Liver (tissue), 9 donors: ENCODE results near the gene LGALS8. TPM values are rescaled to one million over a fixed set of nuclear protein-coding genes. Genes with fewer than 3 reads are reported as not detected.
A peak's percentile ranks its signal among the peaks of the same experiment; 100 is the strongest.

ENCODE experiments used
- DNase-seq: peaks from one replicate; pipeline ENCODE4 v3.0.0-alpha.2; 2017; ENCODE audit warnings: low spot score
- H3K27ac ChIP-seq, 2 donors: one replicate each; pipeline ENCODE4 v1.7.0; 2013; ENCODE audit warnings: inconsistent platforms in 2 of 2, low read length in 2 of 2, control low read depth in 1 of 2, low read depth in 1 of 2, mild to moderate bottlenecking in 1 of 2
- H3K27me3 ChIP-seq, 4 donors: one replicate each; pipeline versions ENCODE4 v1.6.1 to v1.7.0; 2013; ENCODE audit warnings: low read length in 3 of 4, inconsistent platforms in 1 of 4, mild to moderate bottlenecking in 1 of 4, moderate library complexity in 1 of 4; ENCODE audit not compliant: control insufficient read depth in 4 of 4, insufficient read depth in 4 of 4
- H3K36me3 ChIP-seq, 4 donors: one replicate each; pipeline versions ENCODE4 v1.6.1 to v1.7.0; 2013; ENCODE audit warnings: low read length in 3 of 4, mild to moderate bottlenecking in 3 of 4, low read depth in 1 of 4, moderate library complexity in 1 of 4; ENCODE audit not compliant: control insufficient read depth in 4 of 4, insufficient read depth in 3 of 4
- H3K4me1 ChIP-seq, 4 donors: one replicate each; pipeline versions ENCODE4 v1.6.1 to v1.7.0; 2013; ENCODE audit warnings: low read length in 3 of 4, mild to moderate bottlenecking in 3 of 4, moderate library complexity in 1 of 4; ENCODE audit not compliant: control insufficient read depth in 4 of 4, insufficient read depth in 4 of 4
- H3K4me3 ChIP-seq, 3 donors: one replicate each; pipeline versions ENCODE4 v1.6.1 to v1.7.0; 2013; ENCODE audit warnings: low read length in 3 of 3, control low read depth in 1 of 3, low read depth in 1 of 3, mild to moderate bottlenecking in 1 of 3
- H3K9ac ChIP-seq, 2 donors: one replicate each; pipeline ENCODE4 v1.7.0; 2013; ENCODE audit warnings: low read length in 2 of 2, mild to moderate bottlenecking in 2 of 2, moderate library complexity in 2 of 2, control low read depth in 1 of 2, low read depth in 1 of 2
- H3K9me3 ChIP-seq, 4 donors: one replicate each; pipeline versions ENCODE4 v1.6.1 to v1.7.0; 2013; ENCODE audit warnings: low read length in 3 of 4; ENCODE audit not compliant: control insufficient read depth in 4 of 4
- ATF3 ChIP-seq: IDR thresholded peaks from 2 replicates; pipeline ENCODE4 v1.6.1; 2016; ENCODE audit warnings: antibody characterized with exemption
- CTCF ChIP-seq: fragments of 150-350 bp; IDR thresholded peaks from 2 replicates; pipeline ENCODE4 v1.5.1; 2017; ENCODE audit warnings: improper control_type of control experiment, low read depth, low read length; ENCODE audit not compliant: missing input control
- FOXA1 ChIP-seq: IDR thresholded peaks from 2 replicates; pipeline ENCODE4 v1.6.1; 2016; ENCODE audit warnings: antibody characterized with exemption
- FOXA2 ChIP-seq: IDR thresholded peaks from 2 replicates; pipeline ENCODE4 v1.6.1; 2016; ENCODE audit warnings: antibody characterized with exemption
- GABPA ChIP-seq, 2 donors: IDR thresholded peaks in 1 of 2; conservative IDR thresholded peaks in 1 of 2; 2 replicates each; pipeline ENCODE4 v1.6.1; 2016; ENCODE audit warnings: antibody characterized with exemption in 2 of 2, mild to moderate bottlenecking in 1 of 2, moderate library complexity in 1 of 2
- HNF4A ChIP-seq, 2 donors: conservative IDR thresholded peaks; 2 replicates each; pipeline ENCODE4 v1.6.1; 2016; ENCODE audit warnings: antibody characterized with exemption in 2 of 2, mild to moderate bottlenecking in 2 of 2
- JUND ChIP-seq, 2 donors: IDR thresholded peaks; 2 replicates each; pipeline ENCODE4 v1.6.1; 2016; ENCODE audit warnings: antibody characterized with exemption in 2 of 2
- NR2F2 ChIP-seq: IDR thresholded peaks from 2 replicates; pipeline ENCODE4 v1.6.1; 2016; ENCODE audit warnings: antibody characterized with exemption
- REST ChIP-seq: IDR thresholded peaks from 2 replicates; pipeline ENCODE4 v1.6.1; 2016; ENCODE audit warnings: antibody characterized with exemption, mild to moderate bottlenecking
- RXRA ChIP-seq, 2 donors: IDR thresholded peaks; 2 replicates each; pipeline ENCODE4 v1.6.1; 2017 to 2018; ENCODE audit warnings: antibody characterized with exemption in 2 of 2, mild to moderate bottlenecking in 1 of 2
- YY1 ChIP-seq: IDR thresholded peaks from 2 replicates; pipeline ENCODE4 v1.6.1; 2016; ENCODE audit warnings: antibody characterized with exemption, mild to moderate bottlenecking
- ZBTB33 ChIP-seq: IDR thresholded peaks from 2 replicates; pipeline ENCODE4 v1.6.1; 2016; ENCODE audit warnings: antibody characterized with exemption
- WGBS: extraction: QIAGEN DNeasy Blood & Tissue Kit; methylation state at CpG from one replicate; pipeline ENCODE4 v1.1.7; 2013; 5-methylcytosine and 5-hydroxymethylcytosine counted together
- polyA plus RNA-seq, 2 donors: library from polyadenylated mRNA; stranded (reverse) in 1 of 2; unstranded in 1 of 2; fragments of 200-250 nt in 1 of 2; fragments of >200 nt in 1 of 2; fragmentation: Nextera tagmentation in 1 of 2; extraction: Ambion mirVana in 1 of 2; gene quantifications; one replicate each; pipeline versions ENCODE4 v1.2.1 to v1.2.3, GENCODE V29; 2013 to 2015
- total RNA-seq, 2 donors: library from RNA; depleted of rRNA; stranded (reverse); fragments of >200 nt; gene quantifications; one replicate each; pipeline ENCODE4 v1.2.3, GENCODE V29; 2014
- donor health status: healthy.
- donor health status: healthy.
- donor health status: healthy.
- donor health status: healthy.
- donor health status: healthy.

The LGALS8 gene
- total and polyA plus RNA-seq, 4 donors: 20.7 to 75.9 (median 50.4) TPM

GRCh38 chr1:236509203-236509602 is 14.6 kb upstream of the LGALS8 start:
- H3K27ac ChIP-seq: no peak overlapping the region
- no peaks in the 10 kb centered on the region for H3K36me3 ChIP-seq
- no peaks in the 10 kb centered on the region for H3K27me3 ChIP-seq
- no peak for DNase-seq
- H3K4me3 ChIP-seq: no peak overlapping the region
- 85% methylated on average over 1 of the region's 1 CpG for WGBS
- H3K9me3 ChIP-seq: no peaks in the 10 kb centered on the region
- no peak overlapping the region for H3K9ac ChIP-seq
- TF ChIP-seq JUND (IDR thresholded peaks at IDR 0.05): no peak
- peak in 1 of 2 donors; percentile 14 for TF ChIP-seq RXRA (IDR thresholded peaks at IDR 0.05)
- TF ChIP-seq FOXA1: no peak
- peaks cover 2 to 7% (median 5%) of the 10 kb centered on the region in 4 donors for H3K4me1 ChIP-seq

GRCh38 chr1:236509647-236510401 is 14.0 kb upstream of the LGALS8 start:
- no peak overlapping the region for H3K4me3 ChIP-seq
- no peaks in the 10 kb centered on the region for H3K36me3 ChIP-seq
- WGBS: 82% methylated on average over 8 of the region's 8 CpGs
- H3K9me3 ChIP-seq: no peaks in the 10 kb centered on the region
- no peak for DNase-seq
- H3K9ac ChIP-seq: no peak overlapping the region
- TF ChIP-seq HNF4A (conservative IDR thresholded peaks at IDR 0.05) (no peak), GABPA (IDR thresholded peaks at IDR 0.05 in 1 of 2, conservative IDR thresholded peaks at IDR 0.05 in 1 of 2) (no peak), FOXA2 (no peak), ZBTB33 (no peak), FOXA1 (no peak), NR2F2 (no peak), ATF3 (no peak), REST (no peak), JUND (IDR thresholded peaks at IDR 0.05) (no peak), RXRA (IDR thresholded peaks at IDR 0.05) (no peak), YY1 (no peak), CTCF (no peak)
- no peaks in the 10 kb centered on the region for H3K27me3 ChIP-seq
- H3K27ac ChIP-seq: no peak overlapping the region
- peaks cover 2 to 10% (median 8%) of the 10 kb centered on the region in 4 donors for H3K4me1 ChIP-seq
